Keratinocyte (primary cell): ENCODE data around the gene CHST8.

Experiments used
- EZH2 ChIP-seq: IDR thresholded peaks from one replicate; pipeline ENCODE4 v1.6.1; 2012; ENCODE audit warnings: inconsistent platforms, mild to moderate bottlenecking, low read length, moderate library complexity
- TF ChIP-seq, protein P1 (sequence below), 3 experiments: IDR thresholded peaks in 1 of 3; conservative IDR thresholded peaks in 1 of 3; optimal IDR thresholded peaks in 1 of 3; 2 replicates in 2 of 3; 3 replicates in 1 of 3; pipeline versions ENCODE3 to v1.5.1; 2011; ENCODE audit warnings: low read length in 3 of 3, mild to moderate bottlenecking in 3 of 3, moderate library complexity in 2 of 3, control low read depth in 1 of 3, inconsistent platforms in 1 of 3; ENCODE audit not compliant: insufficient read depth in 2 of 3; ENCODE audit errors: extremely low read depth in 1 of 3

DNA sequence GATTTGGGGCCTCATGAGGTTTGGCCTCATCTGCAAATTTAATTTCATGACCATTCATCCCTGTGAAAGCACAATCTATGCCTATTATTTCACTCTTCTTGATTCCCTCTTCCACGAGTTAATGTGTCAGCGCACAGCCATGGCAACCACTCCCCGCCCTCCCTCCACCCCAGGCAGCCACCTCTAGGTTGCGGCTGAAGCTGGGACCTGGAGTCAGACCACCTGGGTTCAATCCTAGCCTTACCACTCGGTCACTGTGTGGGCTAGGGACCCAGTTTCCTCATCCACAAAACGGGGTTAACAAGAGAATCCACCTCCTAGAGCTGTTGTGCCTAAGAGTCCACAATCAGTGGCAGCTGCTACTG lies 9.8 kb downstream of the CHST8 start:
- TF ChIP-seq, protein P1, sequence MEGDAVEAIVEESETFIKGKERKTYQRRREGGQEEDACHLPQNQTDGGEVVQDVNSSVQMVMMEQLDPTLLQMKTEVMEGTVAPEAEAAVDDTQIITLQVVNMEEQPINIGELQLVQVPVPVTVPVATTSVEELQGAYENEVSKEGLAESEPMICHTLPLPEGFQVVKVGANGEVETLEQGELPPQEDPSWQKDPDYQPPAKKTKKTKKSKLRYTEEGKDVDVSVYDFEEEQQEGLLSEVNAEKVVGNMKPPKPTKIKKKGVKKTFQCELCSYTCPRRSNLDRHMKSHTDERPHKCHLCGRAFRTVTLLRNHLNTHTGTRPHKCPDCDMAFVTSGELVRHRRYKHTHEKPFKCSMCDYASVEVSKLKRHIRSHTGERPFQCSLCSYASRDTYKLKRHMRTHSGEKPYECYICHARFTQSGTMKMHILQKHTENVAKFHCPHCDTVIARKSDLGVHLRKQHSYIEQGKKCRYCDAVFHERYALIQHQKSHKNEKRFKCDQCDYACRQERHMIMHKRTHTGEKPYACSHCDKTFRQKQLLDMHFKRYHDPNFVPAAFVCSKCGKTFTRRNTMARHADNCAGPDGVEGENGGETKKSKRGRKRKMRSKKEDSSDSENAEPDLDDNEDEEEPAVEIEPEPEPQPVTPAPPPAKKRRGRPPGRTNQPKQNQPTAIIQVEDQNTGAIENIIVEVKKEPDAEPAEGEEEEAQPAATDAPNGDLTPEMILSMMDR (optimal IDR thresholded peaks at IDR 0.05 in 1 of 3, IDR thresholded peaks at IDR 0.05 in 1 of 3, conservative IDR thresholded peaks at IDR 0.05 in 1 of 3; ENCODE audit: extremely low read depth in 1 of 3, insufficient read depth in 2 of 3, low read length in 3 of 3), result no peak
- TF ChIP-seq EZH2, result no peak
